ENCODE results near the gene ELAVL1. TPM values are rescaled to one million over a fixed set of nuclear protein-coding genes. Genes with fewer than 3 reads are reported as not detected.

The ELAVL1 gene
- total RNA-seq, result 10 to 100 TPM; 75.7 to 84.8 TPM
- polyA plus RNA-seq (ENCODE audit: insufficient read depth, low read depth, low replicate concordance), result 128 TPM
- long read RNA-seq, donor 1, full-length matches to known transcripts, result 50 of 56 reads
- long read RNA-seq, donor 1, partial matches to known transcripts, result 6 of 56 reads
- long read RNA-seq, donor 1, other reads (novel, unspliced or antisense), result 0 of 56 reads
- long read RNA-seq, donor 2, full-length matches to known transcripts, result 31 of 39 reads
- long read RNA-seq, donor 2, partial matches to known transcripts, result 8 of 39 reads
- long read RNA-seq, donor 2, other reads (novel, unspliced or antisense), result 0 of 39 reads

GRCh38 chr19:8005534-8006256, at the start of gene ELAVL1:
TSS of gene ELAVL1 (minus strand) at chr19:8005641. CDS start at chr19:7991815, 13,826 bp downstream.
- no peaks in the 10 kb centered on the region for H3K36me3 ChIP-seq (ENCODE audit: low read depth, missing control alignments)
- peaks cover 33% of the 10 kb centered on the region for H3K4me1 ChIP-seq
- no peak for TF ChIP-seq POLR2A (IDR thresholded peaks at IDR 0.05)
- no peak for TF ChIP-seq CTCF (IDR thresholded peaks at IDR 0.05)
- H3K27ac ChIP-seq, result peak within 1 kb of the TSS; percentile 74 to 80
- WGBS, 2 donors, result 1 to 2% methylated on average over 8 to 65 of the region's 98 CpGs
- intact Hi-C loops (cut with DNase I; ENCODE audit: low total_unique reads), result no loop called here
- peak; percentile 92 for DNase-seq
- no peaks in the 10 kb centered on the region for H3K9me3 ChIP-seq
- peak within 1 kb of the TSS; percentile 77 to 92 for H3K4me3 ChIP-seq
- no peaks in the 10 kb centered on the region for H3K27me3 ChIP-seq

GRCh38 chr19:8054169-8054568, 48.7 kb upstream of the ELAVL1 start:
- no peaks in the 10 kb centered on the region for H3K27me3 ChIP-seq
- H3K4me3 ChIP-seq, result no peak overlapping the region
- TF ChIP-seq POLR2A (IDR thresholded peaks at IDR 0.05) (no peak), CTCF (IDR thresholded peaks at IDR 0.05) (no peak)
- intact Hi-C loops (cut with DNase I; ENCODE audit: low total_unique reads), result no loop called here
- H3K36me3 ChIP-seq (ENCODE audit: low read depth, missing control alignments), result no peaks in the 10 kb centered on the region
- no peaks in the 10 kb centered on the region for H3K4me1 ChIP-seq
- no peaks in the 10 kb centered on the region for H3K9me3 ChIP-seq
- no peak overlapping the region for H3K27ac ChIP-seq
- WGBS, 2 donors, result 62 to 70% methylated on average over 1 to 9 of the region's 9 CpGs
- DNase-seq, result no peak

- intact Hi-C loops (cut with DNase I; ENCODE audit: low total_unique reads), result no loop called here
- 62 to 68% methylated on average over 6 to 7 of the region's 7 CpGs for WGBS, 2 donors
- H3K36me3 ChIP-seq (ENCODE audit: low read depth, missing control alignments), result no peaks in the 10 kb centered on the region
Observed at GRCh38 chr19:8052464-8052859, 47.0 kb upstream of the ELAVL1 start, which contains the start of gene CCL25. TSS of gene CCL25 (plus strand) at chr19:8052760. CDS start at chr19:8053050, 290 bp downstream.

GRCh38 chr19:8050274-8051096, 45.0 kb upstream of the ELAVL1 start:
- Histone ChIP-seq H3K9me3 (no peaks in the 10 kb centered on the region), H3K36me3 (ENCODE audit: low read depth, missing control alignments) (no peaks in the 10 kb centered on the region), H3K4me1 (no peaks in the 10 kb centered on the region), H3K27me3 (no peaks in the 10 kb centered on the region), H3K4me3 (peak overlapping the region; percentile 33 to 40), H3K27ac (no peak overlapping the region)
- TF ChIP-seq CTCF (IDR thresholded peaks at IDR 0.05), result no peak
- TF ChIP-seq POLR2A (IDR thresholded peaks at IDR 0.05), result no peak
- DNase-seq, result peak; percentile 94
- intact Hi-C loops (cut with DNase I; ENCODE audit: low total_unique reads), result no loop called here
- 8 to 10% methylated on average over 20 to 42 of the region's 49 CpGs for WGBS, 2 donors

More at GRCh38 chr19:8052464-8052859, 47.0 kb upstream of the ELAVL1 start, which contains the start of gene CCL25:
- TF ChIP-seq CTCF (IDR thresholded peaks at IDR 0.05) (no peak), POLR2A (IDR thresholded peaks at IDR 0.05) (no peak)
- H3K4me3 ChIP-seq, result no peak within 1 kb of the TSS
- no peaks in the 10 kb centered on the region for H3K4me1 ChIP-seq
- no peaks in the 10 kb centered on the region for H3K9me3 ChIP-seq
- no peaks in the 10 kb centered on the region for H3K27me3 ChIP-seq
- no peak for DNase-seq
- no peak within 1 kb of the TSS for H3K27ac ChIP-seq

Measured in testis (tissue), 5 donors.